ENCODE results near the gene DLG2.

DLG2 gene

GRCh38 chr11:83816572-83817187 lies 1810.5 kb downstream of the DLG2 start:
- Histone ChIP-seq H3K4me1 (ENCODE audit: low read length) (no peaks in the 10 kb centered on the region), H2AFZ (ENCODE audit: low read depth, low read length) (no peak overlapping the region), H3K36me3 (replicated peaks; ENCODE audit: low read depth, low read length) (no peaks in the 10 kb centered on the region), H3K79me2 (ENCODE audit: low read length) (no peaks in the 10 kb centered on the region), H3K4me3 (ENCODE audit: low read length) (no peak overlapping the region), H3K27me3 (ENCODE audit: low read depth, low read length) (peaks cover 26% of the 10 kb centered on the region), H3K9me3 (ENCODE audit: insufficient read depth, low read length) (no peaks in the 10 kb centered on the region), H4K20me1 (ENCODE audit: insufficient read depth, low read length) (no peaks in the 10 kb centered on the region), H3K27ac (ENCODE audit: low read length) (no peak overlapping the region), H3K9ac (ENCODE audit: low read length) (no peak overlapping the region), H3K4me2 (ENCODE audit: low read length) (no peak overlapping the region)
- no peak for TF ChIP-seq EZH2phosphoT487 (IDR thresholded peaks at IDR 0.05; ENCODE audit: low read depth)
- TF ChIP-seq CTCF (IDR thresholded peaks at IDR 0.05; ENCODE audit: low read depth, low read length) = peak; percentile 90

- no peak overlapping the region for H2AFZ ChIP-seq (ENCODE audit: low read depth, low read length)
- no peak overlapping the region for H3K4me2 ChIP-seq (ENCODE audit: low read length)
- no peaks in the 10 kb centered on the region for H3K36me3 ChIP-seq (replicated peaks; ENCODE audit: low read depth, low read length)
- H3K4me1 ChIP-seq (ENCODE audit: low read length) = no peaks in the 10 kb centered on the region
- H3K27ac ChIP-seq (ENCODE audit: low read length) = no peak overlapping the region
- H3K4me3 ChIP-seq (ENCODE audit: low read length) = no peak overlapping the region
- H3K27me3 ChIP-seq (ENCODE audit: low read depth, low read length) = peaks cover 27% of the 10 kb centered on the region
- no peaks in the 10 kb centered on the region for H3K9me3 ChIP-seq (ENCODE audit: insufficient read depth, low read length)
- H3K79me2 ChIP-seq (ENCODE audit: low read length) = no peaks in the 10 kb centered on the region
- H4K20me1 ChIP-seq (ENCODE audit: insufficient read depth, low read length) = no peaks in the 10 kb centered on the region
- no peak for TF ChIP-seq CTCF (IDR thresholded peaks at IDR 0.05; ENCODE audit: low read depth, low read length)
- H3K9ac ChIP-seq (ENCODE audit: low read length) = no peak overlapping the region
These were observed 1811.4 kb downstream of the DLG2 start for GRCh38 chr11:83815736-83816135.

DNA sequence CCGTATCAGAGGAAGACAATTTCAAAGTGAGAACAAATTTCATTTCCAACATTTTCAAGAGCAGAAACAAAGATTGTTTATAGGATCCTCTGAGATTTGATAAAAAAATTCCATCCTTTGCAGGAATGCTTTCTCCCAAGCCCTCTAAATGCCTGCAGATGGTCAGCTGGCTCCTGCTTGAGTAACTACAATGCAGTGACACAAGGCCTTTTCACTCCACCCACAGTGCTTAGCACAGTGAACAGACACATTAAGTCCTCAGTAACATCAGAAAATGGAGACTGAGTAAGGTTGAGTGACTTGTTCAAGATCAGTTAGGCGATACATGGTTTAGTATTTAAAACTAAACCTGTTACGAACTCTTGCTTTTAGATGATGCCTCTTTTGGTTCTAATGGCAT lies 1813.8 kb downstream of the DLG2 start:
- no peak for TF ChIP-seq CTCF (IDR thresholded peaks at IDR 0.05; ENCODE audit: low read depth, low read length)
- Histone ChIP-seq H3K27me3 (ENCODE audit: low read depth, low read length) (peaks cover 47% of the 10 kb centered on the region), H3K4me1 (ENCODE audit: low read length) (no peaks in the 10 kb centered on the region)

GRCh38 chr11:83809274-83809673 lies 1817.9 kb downstream of the DLG2 start:
- Histone ChIP-seq H3K4me2 (ENCODE audit: low read length) (no peak overlapping the region), H3K4me3 (ENCODE audit: low read length) (no peak overlapping the region), H2AFZ (ENCODE audit: low read depth, low read length) (no peak overlapping the region), H4K20me1 (ENCODE audit: insufficient read depth, low read length) (no peaks in the 10 kb centered on the region), H3K4me1 (ENCODE audit: low read length) (no peaks in the 10 kb centered on the region), H3K36me3 (replicated peaks; ENCODE audit: low read depth, low read length) (no peaks in the 10 kb centered on the region), H3K9me3 (ENCODE audit: insufficient read depth, low read length) (no peaks in the 10 kb centered on the region), H3K27ac (ENCODE audit: low read length) (no peak overlapping the region), H3K79me2 (ENCODE audit: low read length) (no peaks in the 10 kb centered on the region), H3K27me3 (ENCODE audit: low read depth, low read length) (peaks cover 54% of the 10 kb centered on the region), H3K9ac (ENCODE audit: low read length) (no peak overlapping the region)
- TF ChIP-seq EZH2phosphoT487 (IDR thresholded peaks at IDR 0.05; ENCODE audit: low read depth) = no peak
- no peak for TF ChIP-seq CTCF (IDR thresholded peaks at IDR 0.05; ENCODE audit: low read depth, low read length)

More for the DNA sequence above, 1813.8 kb downstream of the DLG2 start:
- no peaks in the 10 kb centered on the region for H3K79me2 ChIP-seq (ENCODE audit: low read length)
- no peaks in the 10 kb centered on the region for H3K36me3 ChIP-seq (replicated peaks; ENCODE audit: low read depth, low read length)
- H4K20me1 ChIP-seq (ENCODE audit: insufficient read depth, low read length) = no peaks in the 10 kb centered on the region
- H3K27ac ChIP-seq (ENCODE audit: low read length) = no peak overlapping the region
- no peak overlapping the region for H3K4me3 ChIP-seq (ENCODE audit: low read length)
- no peak overlapping the region for H3K9ac ChIP-seq (ENCODE audit: low read length)
- H3K4me2 ChIP-seq (ENCODE audit: low read length) = no peak overlapping the region
- H3K9me3 ChIP-seq (ENCODE audit: insufficient read depth, low read length) = no peaks in the 10 kb centered on the region
- no peak overlapping the region for H2AFZ ChIP-seq (ENCODE audit: low read depth, low read length)
